HG03432 (cell line): ENCODE data around the gene YY1AP1.
A peak's percentile ranks its signal among the peaks of the same experiment; 100 is the strongest.
"Not testable (repeated sequence)": the region's sequence is repeated elsewhere in the genome, so short reads cannot be mapped to it uniquely, and the experiment has no call there.

Source experiments
- ATAC-seq: cut with Tn5 transposase; IDR thresholded peaks from one replicate; pipeline ENCODE4 v1.9.1; 2021; ENCODE audit warnings: mild to moderate bottlenecking, moderate library complexity; ENCODE audit not compliant: unreplicated experiment

Gene YY1AP1, protein sequence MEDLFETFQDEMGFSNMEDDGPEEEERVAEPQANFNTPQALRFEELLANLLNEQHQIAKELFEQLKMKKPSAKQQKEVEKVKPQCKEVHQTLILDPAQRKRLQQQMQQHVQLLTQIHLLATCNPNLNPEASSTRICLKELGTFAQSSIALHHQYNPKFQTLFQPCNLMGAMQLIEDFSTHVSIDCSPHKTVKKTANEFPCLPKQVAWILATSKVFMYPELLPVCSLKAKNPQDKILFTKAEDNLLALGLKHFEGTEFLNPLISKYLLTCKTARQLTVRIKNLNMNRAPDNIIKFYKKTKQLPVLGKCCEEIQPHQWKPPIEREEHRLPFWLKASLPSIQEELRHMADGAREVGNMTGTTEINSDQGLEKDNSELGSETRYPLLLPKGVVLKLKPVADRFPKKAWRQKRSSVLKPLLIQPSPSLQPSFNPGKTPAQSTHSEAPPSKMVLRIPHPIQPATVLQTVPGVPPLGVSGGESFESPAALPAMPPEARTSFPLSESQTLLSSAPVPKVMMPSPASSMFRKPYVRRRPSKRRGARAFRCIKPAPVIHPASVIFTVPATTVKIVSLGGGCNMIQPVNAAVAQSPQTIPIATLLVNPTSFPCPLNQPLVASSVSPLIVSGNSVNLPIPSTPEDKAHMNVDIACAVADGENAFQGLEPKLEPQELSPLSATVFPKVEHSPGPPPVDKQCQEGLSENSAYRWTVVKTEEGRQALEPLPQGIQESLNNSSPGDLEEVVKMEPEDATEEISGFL

DNA sequence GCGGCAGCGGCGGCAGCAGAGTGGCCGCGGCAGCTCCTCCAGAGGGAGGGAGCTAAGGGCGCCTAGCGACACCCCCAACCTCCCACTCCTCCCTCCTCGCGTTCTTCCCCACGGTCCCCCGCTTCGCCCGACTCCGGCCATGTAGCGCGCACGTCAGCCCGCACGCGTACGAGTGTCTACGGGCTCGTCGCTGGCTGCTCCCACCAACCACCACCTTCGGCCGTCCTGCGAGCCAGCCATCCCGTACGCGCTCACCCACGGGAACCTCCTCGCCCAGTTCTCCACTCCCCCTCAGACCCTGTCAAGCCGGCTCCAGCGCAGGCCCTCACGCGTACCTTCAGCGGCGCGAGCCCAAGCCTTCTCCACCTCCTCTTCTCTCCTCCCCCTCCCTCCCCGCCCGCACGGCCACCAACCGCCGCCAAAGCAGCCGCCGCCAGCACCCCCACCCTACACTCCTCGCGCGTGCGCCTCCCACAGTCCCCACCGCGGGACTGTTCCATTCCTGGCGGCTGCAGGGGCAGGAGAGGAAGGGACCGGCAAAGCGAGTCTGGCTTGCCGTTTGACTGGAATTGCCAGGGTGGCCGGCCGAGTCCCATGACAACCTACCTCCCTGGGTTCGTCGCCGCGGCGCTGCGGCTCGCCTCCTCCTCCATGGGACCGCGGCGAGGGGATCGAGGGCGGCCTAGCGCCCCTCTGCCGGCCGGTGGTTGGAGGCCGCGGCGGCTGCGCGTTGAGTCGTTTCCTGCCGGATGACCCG lies at the start of gene YY1AP1:
Gene YY1AP1, minus strand, starts transcription at position 451 of the 757 bp plus-strand sequence. CDS start 8,338 bp downstream, outside the sequence.
- ATAC-seq: peak; percentile 89

DNA sequence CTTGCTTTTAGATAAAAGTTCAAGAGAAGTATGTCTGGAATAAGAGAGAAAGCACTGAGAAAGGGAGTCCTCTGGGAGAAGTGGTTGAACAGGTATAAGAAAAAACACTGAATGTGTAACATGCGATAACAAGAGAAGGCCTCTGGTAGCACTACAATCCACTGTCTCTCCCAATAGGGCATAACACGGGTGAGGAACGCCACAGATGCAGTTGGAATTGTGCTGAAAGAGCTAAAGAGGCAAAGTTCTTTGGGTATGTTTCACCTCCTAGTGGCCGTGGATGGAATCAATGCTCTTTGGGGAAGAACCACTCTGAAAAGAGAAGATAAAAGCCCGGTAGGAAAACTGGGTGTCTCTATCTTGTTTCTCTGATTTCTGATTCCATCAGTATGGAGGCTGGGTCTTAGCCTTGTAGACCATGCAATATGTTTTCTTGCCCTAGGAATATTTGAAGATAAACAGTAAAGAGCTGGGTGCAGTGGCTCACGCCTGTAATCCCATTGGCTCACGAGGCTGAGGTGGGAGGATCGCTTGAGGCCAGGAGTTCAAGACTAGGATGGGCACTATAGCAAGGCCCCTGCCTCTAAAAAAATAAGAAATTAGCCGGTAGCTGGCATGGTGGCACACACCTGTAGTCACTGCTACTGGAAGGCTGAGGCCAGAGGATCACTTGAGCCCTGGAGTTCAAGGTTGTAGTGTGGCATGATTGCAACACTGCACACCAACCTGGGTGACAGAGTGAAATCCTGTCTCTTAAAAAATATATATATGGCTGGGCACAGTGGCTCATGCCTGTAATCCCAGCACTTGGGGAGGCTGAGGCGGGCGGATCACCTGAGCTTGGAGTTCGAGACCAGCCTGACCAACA lies 40.7 kb upstream of the YY1AP1 start:
- ATAC-seq: no peak

DNA sequence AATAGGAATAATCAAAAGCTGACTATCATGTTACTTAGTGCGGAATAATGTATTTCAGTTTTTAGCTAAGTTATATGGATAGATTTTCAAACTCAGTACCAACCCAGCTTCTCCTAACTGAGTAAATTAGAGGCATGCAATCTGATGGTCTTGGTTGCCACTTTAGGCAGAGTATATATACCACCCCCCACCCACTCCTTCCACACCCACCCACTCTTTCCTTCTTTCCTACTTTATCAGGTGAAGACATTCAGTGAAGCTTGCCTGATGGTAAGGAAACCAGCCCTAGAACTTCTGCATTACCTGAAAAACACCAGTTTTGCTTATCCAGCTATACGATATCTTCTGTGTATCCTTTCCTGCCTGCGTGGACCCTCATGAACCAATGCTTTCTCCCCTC lies 36.6 kb upstream of the YY1AP1 start:
- no peak for ATAC-seq

DNA sequence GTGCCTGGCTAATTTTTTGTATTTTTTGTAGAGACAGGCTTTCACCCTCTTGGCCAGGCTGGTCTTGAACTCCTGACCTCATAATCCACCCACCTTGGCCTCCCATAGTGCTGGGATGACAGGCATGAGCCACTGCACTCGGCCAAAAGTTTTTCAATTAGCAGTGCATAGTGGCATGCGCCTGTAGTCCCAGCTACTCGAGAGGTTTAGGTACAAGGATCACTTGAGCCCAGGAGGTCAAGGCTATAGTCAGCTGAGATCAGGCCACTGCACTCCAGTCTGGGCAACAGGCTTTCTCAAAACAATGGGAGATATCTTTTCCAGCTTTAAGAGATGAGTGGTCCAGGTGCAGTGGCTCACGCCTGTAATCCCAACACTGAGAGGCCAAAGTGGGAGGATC lies 31.1 kb upstream of the YY1AP1 start:
- ATAC-seq: no peak

DNA sequence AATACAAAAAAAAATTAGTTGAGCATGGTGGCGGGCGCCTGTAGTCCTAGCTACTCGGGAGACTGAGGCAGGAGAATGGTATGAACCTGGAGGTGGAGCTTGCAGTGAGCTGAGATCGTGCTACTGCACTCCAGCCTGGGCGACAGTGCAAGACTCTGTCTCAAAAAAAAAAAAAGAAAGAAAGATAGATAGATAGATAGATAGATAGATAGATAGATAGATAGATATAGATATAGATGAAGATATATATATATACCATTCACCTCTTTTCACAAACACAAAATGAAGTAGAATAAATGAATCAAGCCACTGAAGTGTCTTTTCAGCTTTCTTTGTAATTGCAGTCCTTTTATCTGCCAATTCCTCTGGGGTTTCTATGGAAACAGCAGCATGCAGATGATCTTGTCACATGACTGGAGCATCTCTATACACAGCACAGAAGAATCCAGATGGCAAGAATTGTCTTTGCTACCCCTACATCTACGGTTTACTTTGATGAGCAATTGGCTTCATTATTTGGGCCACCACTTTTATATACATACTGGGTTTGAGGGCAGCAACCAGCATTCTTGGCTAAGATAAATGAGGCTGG lies 30.0 kb upstream of the YY1AP1 start:
- ATAC-seq: not testable (repeated sequence)

DNA sequence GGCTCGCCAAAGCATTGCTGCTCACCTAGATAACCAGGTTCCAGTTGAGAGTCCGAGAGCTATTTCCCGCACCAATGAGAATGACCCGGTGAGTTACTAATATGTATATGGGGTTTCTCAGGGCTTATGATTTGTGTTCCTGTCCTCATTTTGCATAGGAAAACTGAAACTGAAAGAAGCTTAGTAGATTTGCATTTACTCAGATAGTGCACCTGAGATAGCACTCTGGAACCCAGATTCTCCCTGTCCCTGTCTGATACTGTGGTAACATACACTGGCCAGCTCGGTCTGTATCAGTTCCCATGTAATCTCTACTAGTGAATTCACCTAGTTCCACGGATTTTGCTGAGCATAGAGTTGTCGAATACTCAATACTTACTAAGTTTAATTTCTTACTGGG lies 28.5 kb upstream of the YY1AP1 start:
- ATAC-seq: peak; percentile 45

DNA sequence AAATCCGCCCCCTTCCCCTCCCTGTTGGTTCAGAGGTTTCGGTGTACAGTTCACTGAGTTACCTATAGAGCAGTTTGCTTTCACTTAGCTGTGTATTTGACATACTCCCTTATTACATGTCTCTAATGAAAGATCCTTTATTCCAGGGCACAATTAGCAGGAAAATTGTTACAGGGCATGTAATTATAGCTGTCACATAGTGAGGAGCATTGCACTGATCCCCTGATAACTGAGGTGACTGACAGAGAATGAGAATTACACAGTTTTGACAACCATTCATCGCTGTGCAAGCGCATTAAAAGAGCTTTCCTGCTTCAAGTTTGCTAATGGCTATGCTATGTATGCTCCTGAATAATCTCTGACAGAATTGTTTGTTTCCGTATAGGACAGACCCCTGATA lies 27.2 kb upstream of the YY1AP1 start:
- no peak for ATAC-seq

DNA sequence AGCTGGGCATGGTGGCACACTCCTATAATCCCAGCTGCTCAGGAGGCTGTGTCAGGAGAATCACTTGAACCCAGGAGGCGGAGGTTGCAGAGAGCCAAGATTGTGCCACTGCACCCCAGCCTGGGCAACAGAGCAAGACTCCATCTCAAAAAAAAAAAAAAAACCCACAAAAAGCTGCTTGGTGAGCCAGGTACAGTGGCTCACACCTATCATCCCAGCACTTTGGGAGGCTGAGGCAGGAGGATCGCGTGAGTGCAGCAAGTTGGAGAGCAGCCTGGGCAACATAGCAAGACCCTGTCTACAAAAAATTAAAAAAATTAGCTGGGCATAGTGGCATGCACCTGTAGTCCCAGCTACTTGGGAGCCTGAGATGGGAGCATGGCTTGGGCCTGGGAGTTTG lies 26.5 kb upstream of the YY1AP1 start:
- ATAC-seq: not testable (repeated sequence)

DNA sequence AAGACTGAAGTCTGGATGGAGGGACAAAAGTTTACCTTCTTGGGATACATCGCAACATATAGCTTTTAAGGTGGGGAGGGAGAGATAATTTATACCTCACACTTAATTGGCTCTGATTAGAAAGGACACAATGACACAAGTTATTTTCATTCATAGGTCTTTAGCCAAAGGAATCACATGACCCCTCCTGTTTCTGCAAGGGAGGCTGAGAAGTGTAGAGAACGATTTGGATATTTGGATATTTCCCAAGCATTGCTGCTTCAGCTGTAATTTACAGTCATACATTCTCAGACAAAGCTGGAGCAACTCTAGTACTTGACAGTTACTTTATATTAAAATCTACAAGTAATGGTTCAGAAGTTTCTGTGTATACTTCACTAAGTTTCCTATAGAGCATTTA lies 24.5 kb upstream of the YY1AP1 start:
- no peak for ATAC-seq

DNA sequence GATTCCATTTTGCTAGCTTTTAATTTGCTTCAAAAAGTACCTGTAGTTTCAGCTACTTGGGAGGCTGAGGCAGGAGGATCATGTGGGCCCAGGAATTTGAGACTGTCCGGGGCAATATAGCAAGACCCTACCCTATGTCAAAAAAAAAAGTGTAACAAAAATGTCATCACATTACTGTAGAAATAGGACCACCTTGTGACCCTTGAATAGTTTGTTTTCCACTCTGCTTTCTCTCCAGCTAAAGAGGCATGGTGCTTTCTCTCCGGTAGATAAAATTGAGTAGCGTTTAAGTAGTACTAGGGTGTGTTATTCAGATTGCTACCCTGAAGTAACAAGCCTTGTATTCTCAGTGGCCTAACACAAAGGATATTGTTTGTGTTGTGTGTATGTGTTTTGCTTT lies 24.1 kb upstream of the YY1AP1 start:
- ATAC-seq: not testable (repeated sequence)

DNA sequence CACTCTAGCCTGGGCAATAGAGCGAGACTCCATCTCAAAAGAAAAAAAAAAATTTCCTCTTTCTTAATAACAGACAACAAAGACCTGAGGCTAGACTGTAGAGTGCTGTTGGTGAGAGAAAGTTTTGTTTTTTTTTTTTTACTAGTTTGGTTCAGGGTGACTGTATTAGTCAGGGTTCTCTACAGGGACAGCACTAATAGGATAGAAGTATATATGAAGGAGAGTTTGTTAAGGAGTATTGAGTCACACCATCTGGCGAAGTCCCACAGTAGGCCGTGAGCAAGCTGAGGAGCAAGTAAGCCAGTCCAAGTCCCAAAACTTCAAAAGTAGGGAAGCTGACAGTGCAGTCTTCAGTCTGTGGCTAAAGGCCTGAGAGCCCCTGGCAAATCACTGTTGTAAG lies 22.9 kb upstream of the YY1AP1 start:
- not testable (repeated sequence) for ATAC-seq

DNA sequence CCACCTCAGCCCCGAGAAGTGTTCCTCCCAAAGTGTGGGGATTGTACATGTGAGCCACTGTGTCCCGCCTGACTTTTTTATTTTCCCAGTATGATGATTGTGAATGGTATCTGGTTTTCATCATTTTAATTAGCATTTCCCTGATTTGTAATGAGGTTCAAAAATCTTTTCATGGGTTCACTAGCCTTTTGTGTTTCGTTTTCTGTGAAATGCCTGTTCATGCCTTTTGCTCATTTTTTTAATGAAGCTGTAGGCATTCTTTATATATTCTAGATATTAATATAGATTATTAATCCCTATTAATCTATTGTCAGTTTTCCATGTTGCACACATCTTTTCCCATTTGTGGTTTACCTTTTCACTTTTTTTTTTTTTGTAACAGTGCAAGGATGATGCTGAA lies 20.8 kb upstream of the YY1AP1 start:
- no peak for ATAC-seq

DNA sequence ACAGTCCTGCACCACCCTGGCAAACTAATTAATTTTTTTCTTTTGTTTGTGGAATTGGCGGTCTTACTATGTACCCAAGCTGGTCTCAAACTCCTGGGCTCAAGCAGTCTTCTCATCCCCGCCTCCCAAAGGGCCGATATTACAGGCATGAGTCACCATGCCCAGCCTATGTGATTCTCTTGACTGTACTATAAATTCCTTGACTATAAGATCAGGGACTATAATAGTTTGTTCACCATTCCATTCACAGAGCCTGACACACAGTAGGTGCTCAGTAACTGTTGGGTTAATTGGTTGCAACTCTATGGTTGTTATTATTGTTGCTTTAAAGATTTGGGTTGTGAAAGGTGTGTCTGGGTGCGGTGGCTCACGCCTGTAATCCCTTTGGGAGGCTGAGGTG lies 17.6 kb upstream of the YY1AP1 start:
- no peak for ATAC-seq

DNA sequence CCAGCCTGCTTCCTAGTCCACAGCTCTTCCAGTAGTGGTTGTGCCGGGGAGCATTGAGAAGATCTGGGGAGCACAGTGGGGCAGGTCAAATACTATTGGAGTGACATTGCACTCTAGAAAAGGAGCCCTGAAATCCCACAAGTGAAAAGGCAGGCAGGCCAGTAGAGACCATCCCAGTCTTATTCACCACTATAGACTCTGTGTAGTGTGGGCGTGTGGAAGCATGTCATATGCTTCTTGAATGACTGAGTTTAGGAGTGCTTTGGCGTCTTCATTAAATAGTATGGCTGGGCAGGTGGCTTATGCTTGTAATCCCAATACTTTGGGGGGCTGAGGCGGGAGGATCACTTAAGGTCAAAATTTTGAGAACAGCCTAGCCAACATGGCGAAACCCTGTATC lies 15.8 kb upstream of the YY1AP1 start:
- not testable (repeated sequence) for ATAC-seq

DNA sequence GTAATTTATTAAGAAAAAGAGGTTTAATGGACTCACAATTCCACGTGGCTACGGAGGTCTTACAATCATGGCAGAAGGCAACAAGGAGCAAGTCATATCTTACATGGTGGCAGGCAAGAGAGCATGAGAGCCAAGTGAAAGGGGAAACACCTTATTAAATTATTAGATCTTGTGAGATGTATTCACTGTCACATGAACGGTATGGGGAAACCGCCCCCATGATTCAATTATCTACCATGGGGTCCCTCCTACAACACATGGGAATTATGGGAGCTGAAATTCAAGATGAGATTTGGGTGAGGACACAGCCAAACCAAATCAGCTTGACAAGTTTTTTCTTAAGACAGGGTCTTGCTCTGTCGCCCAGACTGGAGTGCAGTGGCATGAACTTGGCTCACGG lies 14.6 kb upstream of the YY1AP1 start:
- ATAC-seq: no peak

DNA sequence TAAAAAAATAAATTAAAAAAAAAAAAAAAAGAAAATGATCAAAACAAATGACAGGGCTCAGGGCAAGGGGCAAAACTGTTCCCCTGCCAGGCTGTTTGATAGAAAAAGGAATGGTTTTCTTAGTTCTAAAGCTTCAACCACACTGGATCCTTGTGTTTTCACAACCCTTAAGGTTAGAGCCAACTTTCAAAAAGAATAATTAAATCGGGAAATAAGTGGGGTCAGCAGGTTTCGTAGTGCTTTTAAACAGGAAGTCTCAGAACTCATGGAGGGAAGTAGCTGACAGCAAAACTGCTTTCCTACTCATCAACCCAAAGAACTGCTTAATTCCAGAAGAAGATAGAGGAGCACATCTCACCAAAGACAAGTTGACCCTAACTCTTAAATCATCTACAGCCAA lies 13.1 kb upstream of the YY1AP1 start:
- ATAC-seq: not testable (repeated sequence)

DNA sequence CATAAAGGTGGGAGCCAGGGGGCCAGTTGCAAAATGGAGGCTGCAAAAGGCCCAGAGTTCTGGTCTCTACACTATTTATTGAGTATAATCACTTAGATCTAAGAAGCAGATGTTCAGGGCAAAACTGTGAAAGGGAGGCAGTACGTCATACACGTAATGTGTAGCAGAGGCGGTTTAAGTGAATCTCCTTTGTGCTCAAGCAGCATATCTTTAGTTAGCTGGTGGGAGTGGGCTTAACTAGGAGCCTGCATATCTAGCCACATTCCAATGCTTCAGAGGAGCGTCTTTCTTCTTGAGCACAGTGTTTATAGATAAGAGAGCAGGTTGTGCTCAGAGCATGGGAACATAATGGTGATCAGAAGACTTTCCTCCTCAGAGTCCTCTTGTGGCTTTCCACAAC lies 10.5 kb upstream of the YY1AP1 start:
- not testable (repeated sequence) for ATAC-seq

DNA sequence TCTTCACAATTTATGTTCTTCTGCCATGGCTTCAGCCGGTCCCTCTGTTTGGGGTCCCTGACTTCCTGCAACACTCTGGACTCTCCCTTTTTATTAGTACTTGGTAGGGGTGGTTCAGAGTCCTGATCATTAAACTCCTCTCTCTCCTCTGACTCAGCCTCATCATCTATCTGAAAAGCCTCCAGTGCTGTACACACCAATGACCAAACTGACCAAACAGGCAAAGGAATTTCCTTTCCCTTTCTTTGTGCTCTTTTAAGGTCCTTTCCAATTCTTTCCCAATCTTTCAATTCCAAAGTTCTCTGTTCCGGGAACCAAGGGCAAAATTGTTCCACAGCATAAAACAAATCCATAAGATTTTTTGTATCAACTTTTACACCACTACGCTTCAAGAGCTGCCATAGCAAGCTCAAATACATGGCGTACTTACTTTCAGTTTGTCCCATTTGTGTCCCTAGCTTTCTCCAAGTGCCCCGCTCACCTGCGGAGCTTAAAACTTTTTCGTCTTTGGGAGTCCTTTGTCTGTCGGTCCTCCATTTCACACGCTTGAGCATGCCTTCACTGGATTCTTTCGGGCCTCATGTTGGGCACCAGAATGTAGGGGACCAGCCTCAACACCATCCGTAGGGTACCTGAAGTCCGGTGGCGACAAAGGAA lies 9.9 kb upstream of the YY1AP1 start:
- no peak for ATAC-seq

DNA sequence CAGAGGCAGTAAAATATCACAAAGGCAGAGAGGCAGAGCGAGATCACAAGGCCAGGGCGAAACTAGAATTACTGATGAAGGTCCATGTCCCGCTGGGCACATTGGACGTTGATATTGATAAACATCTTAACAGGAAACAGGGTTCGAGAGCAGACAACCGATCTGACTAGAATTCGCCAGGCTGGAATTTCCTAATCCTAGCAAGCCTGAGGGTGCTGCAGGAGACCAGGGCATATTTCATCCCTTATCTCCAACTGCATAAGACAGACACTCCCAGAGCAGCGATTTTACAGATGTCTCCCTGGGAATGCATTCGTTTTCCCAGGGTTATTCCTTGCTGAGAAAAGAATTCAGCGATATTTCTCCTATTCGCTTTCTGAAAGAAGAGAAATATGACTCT lies 9.0 kb upstream of the YY1AP1 start:
- ATAC-seq: not testable (repeated sequence)

DNA sequence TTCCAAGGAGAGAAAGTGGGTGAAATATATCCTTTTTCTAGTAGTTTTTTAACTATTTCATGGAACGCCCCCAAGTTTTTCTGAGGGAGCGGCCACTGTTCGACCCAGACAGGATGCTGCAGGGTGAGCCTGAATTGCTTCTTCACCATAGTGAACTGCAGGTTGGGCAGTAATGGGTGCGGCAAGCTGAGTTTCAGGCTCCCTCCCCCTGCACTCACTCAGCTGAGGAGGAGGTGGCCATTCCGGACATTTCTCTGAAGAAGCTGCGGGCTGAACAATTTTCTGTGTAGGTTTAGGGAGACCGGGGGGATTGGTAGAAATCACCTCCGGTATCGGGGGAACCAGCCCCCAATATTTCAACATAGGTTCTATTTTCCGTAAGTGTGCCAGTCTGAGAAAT lies 8.5 kb upstream of the YY1AP1 start:
- no peak for ATAC-seq
